ENCODE results near the gene PRKAG3.

DNA sequence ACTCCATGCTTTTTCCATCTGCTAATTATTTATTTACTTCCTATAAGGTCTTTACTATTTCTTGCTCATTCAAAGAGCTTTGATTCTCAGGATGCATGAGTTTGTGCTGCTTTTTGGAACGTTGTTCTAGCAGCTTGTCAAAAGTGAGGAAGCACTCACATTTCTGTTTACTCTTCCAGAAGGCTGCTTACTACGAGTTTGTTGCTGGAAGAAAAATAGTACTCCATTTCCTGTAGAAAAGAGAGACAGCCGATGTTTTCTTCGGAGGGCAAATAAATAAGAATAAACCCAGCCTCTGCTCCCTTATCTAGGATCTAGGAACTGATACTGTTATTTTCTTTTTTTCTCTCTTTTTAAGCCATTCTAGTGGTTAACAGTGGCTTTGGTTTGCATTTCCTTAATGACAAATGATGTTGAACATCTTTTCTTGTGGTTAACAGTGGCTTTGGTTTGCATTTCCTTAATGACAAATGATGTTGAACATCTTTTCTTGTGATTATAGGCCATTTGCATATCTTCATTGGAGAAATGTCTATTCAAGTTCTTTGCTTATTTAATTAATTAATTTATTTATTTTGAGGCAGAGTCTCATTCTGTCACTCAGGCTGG, 29.1 kb downstream of the PRKAG3 start:
- TF ChIP-seq, protein P1, sequence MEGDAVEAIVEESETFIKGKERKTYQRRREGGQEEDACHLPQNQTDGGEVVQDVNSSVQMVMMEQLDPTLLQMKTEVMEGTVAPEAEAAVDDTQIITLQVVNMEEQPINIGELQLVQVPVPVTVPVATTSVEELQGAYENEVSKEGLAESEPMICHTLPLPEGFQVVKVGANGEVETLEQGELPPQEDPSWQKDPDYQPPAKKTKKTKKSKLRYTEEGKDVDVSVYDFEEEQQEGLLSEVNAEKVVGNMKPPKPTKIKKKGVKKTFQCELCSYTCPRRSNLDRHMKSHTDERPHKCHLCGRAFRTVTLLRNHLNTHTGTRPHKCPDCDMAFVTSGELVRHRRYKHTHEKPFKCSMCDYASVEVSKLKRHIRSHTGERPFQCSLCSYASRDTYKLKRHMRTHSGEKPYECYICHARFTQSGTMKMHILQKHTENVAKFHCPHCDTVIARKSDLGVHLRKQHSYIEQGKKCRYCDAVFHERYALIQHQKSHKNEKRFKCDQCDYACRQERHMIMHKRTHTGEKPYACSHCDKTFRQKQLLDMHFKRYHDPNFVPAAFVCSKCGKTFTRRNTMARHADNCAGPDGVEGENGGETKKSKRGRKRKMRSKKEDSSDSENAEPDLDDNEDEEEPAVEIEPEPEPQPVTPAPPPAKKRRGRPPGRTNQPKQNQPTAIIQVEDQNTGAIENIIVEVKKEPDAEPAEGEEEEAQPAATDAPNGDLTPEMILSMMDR (conservative IDR thresholded peaks at IDR 0.05), result no peak
- TF ChIP-seq EZH2 (IDR thresholded peaks at IDR 0.05; ENCODE audit: low read depth), result no peak
